ENCODE results near the gene VWA1.
A peak's percentile ranks its signal among the peaks of the same experiment; 100 is the strongest.
"Not testable (repeated sequence)": the region's sequence is repeated elsewhere in the genome, so short reads cannot be mapped to it uniquely, and the experiment has no call there.

Gene VWA1

GRCh38 chr1:1455934-1456333, 20.4 kb downstream of the VWA1 start:
- DNase-seq (ENCODE audit: low read depth) = not testable (repeated sequence)

- DNase-seq (ENCODE audit: low read depth) = not testable (repeated sequence)
These were observed 21.3 kb downstream of the VWA1 start for GRCh38 chr1:1456683-1457255.

GRCh38 chr1:1459156-1459555, 23.7 kb downstream of the VWA1 start:
- DNase-seq (ENCODE audit: low read depth) = not testable (repeated sequence)

GRCh38 chr1:1459711-1460110, 24.2 kb downstream of the VWA1 start:
- DNase-seq (ENCODE audit: low read depth) = not testable (repeated sequence)

GRCh38 chr1:1460540-1461130, 25.1 kb downstream of the VWA1 start:
- no peak for DNase-seq (ENCODE audit: low read depth)

- no peak for DNase-seq (ENCODE audit: low read depth)
These were observed 26.3 kb downstream of the VWA1 start for GRCh38 chr1:1461721-1462317.

GRCh38 chr1:1462318-1462966, 27.0 kb downstream of the VWA1 start:
- no peak for DNase-seq (ENCODE audit: low read depth)

GRCh38 chr1:1463312-1463711, 27.8 kb downstream of the VWA1 start:
- DNase-seq (ENCODE audit: low read depth) = no peak

GRCh38 chr1:1468196-1468985, 32.9 kb downstream of the VWA1 start:
- not testable (repeated sequence) for DNase-seq (ENCODE audit: low read depth)

- DNase-seq (ENCODE audit: low read depth) = no peak
These were observed 35.3 kb downstream of the VWA1 start for GRCh38 chr1:1470626-1471388.

- peak; percentile 64 for DNase-seq (ENCODE audit: low read depth)
These were observed 36.0 kb downstream of the VWA1 start, which contains the start of gene ATAD3B for GRCh38 chr1:1471389-1472052. Gene ATAD3B, plus strand, starts transcription at chr1:1471765. Its CDS starts 120 bp downstream, at chr1:1471885.

- not testable (repeated sequence) for DNase-seq (ENCODE audit: low read depth)
These were observed 36.8 kb downstream of the VWA1 start for GRCh38 chr1:1472053-1472876.

GRCh38 chr1:1476011-1476410, 40.5 kb downstream of the VWA1 start:
- DNase-seq (ENCODE audit: low read depth) = not testable (repeated sequence)

- no peak for DNase-seq (ENCODE audit: low read depth)
These were observed 41.7 kb downstream of the VWA1 start for GRCh38 chr1:1477206-1477605.

GRCh38 chr1:1479547-1480487, 44.3 kb downstream of the VWA1 start:
- DNase-seq (ENCODE audit: low read depth) = no peak

GRCh38 chr1:1480488-1480867, 45.0 kb downstream of the VWA1 start:
- DNase-seq (ENCODE audit: low read depth) = not testable (repeated sequence)

GRCh38 chr1:1481811-1482210, 46.3 kb downstream of the VWA1 start:
- not testable (repeated sequence) for DNase-seq (ENCODE audit: low read depth)

GRCh38 chr1:1482856-1483255, 47.4 kb downstream of the VWA1 start:
- no peak for DNase-seq (ENCODE audit: low read depth)

GRCh38 chr1:1483714-1484113, 48.2 kb downstream of the VWA1 start:
- DNase-seq (ENCODE audit: low read depth) = no peak

Data from fibroblast of the conjunctiva (primary cell).